ENCODE results near the gene DYSF.
A peak's percentile ranks its signal among the peaks of the same experiment; 100 is the strongest.

Gene DYSF

GRCh38 chr2:71530641-71531332 lies 77.4 kb downstream of the DYSF start:
- DNase-seq (ENCODE audit: extremely low spot score) = peak; percentile 76
- POLR2A ChIA-PET = no interaction called here
- TF ChIP-seq ELF4 (IDR thresholded peaks at IDR 0.05) = no peak
- CTCF ChIA-PET = interaction anchor here (0.6 to 1.1 kb wide), 5 partner anchors 27 to 1235 kb away, joined by 3 to 4 read pairs (median 3); no protein-coding TSS in a partner anchor

GRCh38 chr2:71531522-71532047 lies 78.2 kb downstream of the DYSF start:
- no peak for DNase-seq (ENCODE audit: extremely low spot score)
- POLR2A ChIA-PET = no interaction called here
- CTCF ChIA-PET = no interaction called here

GRCh38 chr2:71532327-71532726 lies 79.0 kb downstream of the DYSF start:
- ChIA-PET CTCF (no interaction called here), POLR2A (no interaction called here)
- no peak for TF ChIP-seq L3MBTL2 (conservative IDR thresholded peaks at IDR 0.05)
- no peak for TF ChIP-seq BHLHE40 (IDR thresholded peaks at IDR 0.05; ENCODE audit: borderline replicate concordance)
- TF ChIP-seq FOXK2 (IDR thresholded peaks at IDR 0.05) = no peak
- no peak for TF ChIP-seq ZNF384 (IDR thresholded peaks at IDR 0.05)
- no peak for TF ChIP-seq SP1 (IDR thresholded peaks at IDR 0.05)
- no peak for TF ChIP-seq ELF4 (IDR thresholded peaks at IDR 0.05)
- no peak for DNase-seq (ENCODE audit: extremely low spot score)

More at GRCh38 chr2:71531522-71532047, 78.2 kb downstream of the DYSF start:
- no peak for TF ChIP-seq PKNOX1 (IDR thresholded peaks at IDR 0.05)
- no peak for TF ChIP-seq FOXA1 (IDR thresholded peaks at IDR 0.05)
- TF ChIP-seq SP1 (IDR thresholded peaks at IDR 0.05) = no peak
- TF ChIP-seq ZNF384 (IDR thresholded peaks at IDR 0.05) = no peak
- TF ChIP-seq FOXM1 (IDR thresholded peaks at IDR 0.05; ENCODE audit: borderline replicate concordance) = no peak
- no peak for TF ChIP-seq TARDBP (IDR thresholded peaks at IDR 0.05)
- TF ChIP-seq ELF4 (IDR thresholded peaks at IDR 0.05) = no peak
- TF ChIP-seq LEF1 (IDR thresholded peaks at IDR 0.05; ENCODE audit: borderline replicate concordance) = no peak
- TF ChIP-seq ARNT (IDR thresholded peaks at IDR 0.05) = no peak
- TF ChIP-seq FOXK2 (IDR thresholded peaks at IDR 0.05) = no peak

GRCh38 chr2:71534201-71534600 lies 80.8 kb downstream of the DYSF start:
- ChIA-PET CTCF (interaction anchor here (0.6 kb wide), 1 partner anchor 33 kb away, joined by 3 read pairs; no protein-coding TSS in a partner anchor), POLR2A (no interaction called here)
- TF ChIP-seq TARDBP (IDR thresholded peaks at IDR 0.05) (no peak), FOXM1 (IDR thresholded peaks at IDR 0.05; ENCODE audit: borderline replicate concordance) (no peak), ELF4 (IDR thresholded peaks at IDR 0.05) (no peak), L3MBTL2 (conservative IDR thresholded peaks at IDR 0.05) (no peak), FOXK2 (IDR thresholded peaks at IDR 0.05) (no peak), FOXA1 (IDR thresholded peaks at IDR 0.05) (no peak), ZNF384 (IDR thresholded peaks at IDR 0.05) (no peak), NFRKB (IDR thresholded peaks at IDR 0.05) (no peak), ARNT (IDR thresholded peaks at IDR 0.05) (no peak), SUZ12 (IDR thresholded peaks at IDR 0.05) (no peak), LEF1 (IDR thresholded peaks at IDR 0.05; ENCODE audit: borderline replicate concordance) (no peak), HDGF (IDR thresholded peaks at IDR 0.05; ENCODE audit: borderline replicate concordance) (no peak), PKNOX1 (IDR thresholded peaks at IDR 0.05) (no peak), CTBP1 (IDR thresholded peaks at IDR 0.05; ENCODE audit: borderline replicate concordance) (no peak), SP1 (IDR thresholded peaks at IDR 0.05) (no peak), BHLHE40 (IDR thresholded peaks at IDR 0.05; ENCODE audit: borderline replicate concordance) (no peak)
- DNase-seq (ENCODE audit: extremely low spot score) = no peak

GRCh38 chr2:71534826-71535225 lies 81.5 kb downstream of the DYSF start:
- no peak for DNase-seq (ENCODE audit: extremely low spot score)
- CTCF ChIA-PET = interaction anchor here (0.6 kb wide), 1 partner anchor 34 kb away, joined by 3 read pairs; no protein-coding TSS in a partner anchor
- TF ChIP-seq CTBP1 (IDR thresholded peaks at IDR 0.05; ENCODE audit: borderline replicate concordance) = no peak
- no peak for TF ChIP-seq ELF4 (IDR thresholded peaks at IDR 0.05)
- no peak for TF ChIP-seq SUZ12 (IDR thresholded peaks at IDR 0.05)
- TF ChIP-seq ARNT (IDR thresholded peaks at IDR 0.05) = no peak
- TF ChIP-seq ZNF384 (IDR thresholded peaks at IDR 0.05) = no peak
- TF ChIP-seq BHLHE40 (IDR thresholded peaks at IDR 0.05; ENCODE audit: borderline replicate concordance) = no peak
- no peak for TF ChIP-seq SP1 (IDR thresholded peaks at IDR 0.05)
- POLR2A ChIA-PET = no interaction called here

- POLR2A ChIA-PET = no interaction called here
- CTCF ChIA-PET = no interaction called here
- no peak for TF ChIP-seq L3MBTL2 (conservative IDR thresholded peaks at IDR 0.05)
- TF ChIP-seq BHLHE40 (IDR thresholded peaks at IDR 0.05; ENCODE audit: borderline replicate concordance) = no peak
- no peak for TF ChIP-seq LEF1 (IDR thresholded peaks at IDR 0.05; ENCODE audit: borderline replicate concordance)
- no peak for TF ChIP-seq SUZ12 (IDR thresholded peaks at IDR 0.05)
- TF ChIP-seq FOXK2 (IDR thresholded peaks at IDR 0.05) = no peak
- TF ChIP-seq ZNF384 (IDR thresholded peaks at IDR 0.05) = no peak
- TF ChIP-seq HDGF (IDR thresholded peaks at IDR 0.05; ENCODE audit: borderline replicate concordance) = no peak
- TF ChIP-seq NFRKB (IDR thresholded peaks at IDR 0.05) = no peak
- no peak for TF ChIP-seq ARNT (IDR thresholded peaks at IDR 0.05)
- TF ChIP-seq CTBP1 (IDR thresholded peaks at IDR 0.05; ENCODE audit: borderline replicate concordance) = no peak
- no peak for DNase-seq (ENCODE audit: extremely low spot score)
Measured at GRCh38 chr2:71535526-71535925, 82.2 kb downstream of the DYSF start.

- DNase-seq (ENCODE audit: extremely low spot score) = no peak
- ChIA-PET CTCF (no interaction called here), POLR2A (interaction anchor here (0.8 kb wide), 1 partner anchor 9 kb away, joined by 3 read pairs; no protein-coding TSS in a partner anchor)
Measured at GRCh38 chr2:71536226-71536671, 82.9 kb downstream of the DYSF start.

More at GRCh38 chr2:71536226-71536671, 82.9 kb downstream of the DYSF start:
- no peak for TF ChIP-seq ARNT (IDR thresholded peaks at IDR 0.05)
- no peak for TF ChIP-seq SUZ12 (IDR thresholded peaks at IDR 0.05)
- no peak for TF ChIP-seq HDGF (IDR thresholded peaks at IDR 0.05; ENCODE audit: borderline replicate concordance)
- no peak for TF ChIP-seq TARDBP (IDR thresholded peaks at IDR 0.05)
- no peak for TF ChIP-seq LEF1 (IDR thresholded peaks at IDR 0.05; ENCODE audit: borderline replicate concordance)
- no peak for TF ChIP-seq ELF4 (IDR thresholded peaks at IDR 0.05)
- TF ChIP-seq PKNOX1 (IDR thresholded peaks at IDR 0.05) = no peak
- no peak for TF ChIP-seq FOXA1 (IDR thresholded peaks at IDR 0.05)
- no peak for TF ChIP-seq SP1 (IDR thresholded peaks at IDR 0.05)
- TF ChIP-seq BHLHE40 (IDR thresholded peaks at IDR 0.05; ENCODE audit: borderline replicate concordance) = no peak
